Measurements from ENCODE around the gene SEC16A. TPM values are rescaled to one million over a fixed set of nuclear protein-coding genes. Genes with fewer than 3 reads are reported as not detected.

Gene SEC16A
- total and polyA plus RNA-seq, 3 donors from 2014 or later, result 67.8 to 103 (median 90.4) TPM

DNA sequence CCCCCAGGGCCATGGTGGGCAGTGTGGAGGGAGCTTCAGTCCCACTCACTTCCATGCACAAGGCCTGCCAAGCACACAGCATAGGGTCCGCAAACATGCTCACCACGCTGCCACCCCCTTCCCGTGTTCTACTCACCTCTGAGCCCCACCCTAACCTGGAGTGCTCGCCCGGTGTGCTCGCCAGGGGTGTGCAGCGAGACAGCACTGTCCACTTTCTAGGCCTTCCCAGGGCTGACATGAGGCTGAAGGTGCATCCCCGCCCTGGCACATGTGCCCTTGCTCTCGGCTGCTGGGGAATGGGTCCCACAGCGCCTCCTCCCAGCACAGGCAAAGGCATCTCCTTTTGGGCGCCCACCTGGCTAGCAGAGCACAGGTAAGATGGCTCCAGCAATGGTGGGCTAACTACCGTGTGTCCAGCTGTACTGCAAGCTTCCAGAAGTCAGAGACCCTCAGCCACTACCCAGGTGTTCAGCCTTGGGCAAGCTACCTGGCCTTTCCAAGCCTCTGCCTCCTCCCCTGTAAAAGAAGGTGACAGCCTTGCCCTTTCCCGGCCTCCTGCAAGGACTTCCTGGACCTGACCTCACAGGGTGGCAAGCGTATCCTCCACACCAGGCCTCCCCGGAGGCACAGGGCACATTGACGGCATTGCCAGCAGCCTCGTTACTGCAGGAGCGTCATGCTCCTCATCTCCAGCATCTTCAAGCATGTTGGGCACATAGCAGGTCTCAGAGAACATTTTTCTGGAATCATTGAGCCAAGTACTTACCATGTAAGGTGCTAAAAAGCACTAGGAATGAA, 4.2 kb upstream of the SEC16A start:
- WGBS, 2 donors, result 87 to 96% methylated on average over 10 to 18 of the region's 18 CpGs
- no peaks in the 10 kb centered on the region for H3K27me3 ChIP-seq
- H3K27ac ChIP-seq, result no peak overlapping the region
- H3K9me3 ChIP-seq, result no peaks in the 10 kb centered on the region
- TF ChIP-seq POLR2A (IDR thresholded peaks at IDR 0.05), result no peak
- peaks cover 17% of the 10 kb centered on the region for H3K4me1 ChIP-seq
- no peak overlapping the region for H3K4me3 ChIP-seq
- H3K36me3 ChIP-seq (ENCODE audit: low read depth, missing control alignments), result no peaks in the 10 kb centered on the region
- intact Hi-C loops (cut with DNase I; ENCODE audit: low total_unique reads), result loop anchor here (5.0 kb wide), 1 partner anchor 140 kb away; no protein-coding TSS in a partner anchor
- no peak for DNase-seq

DNA sequence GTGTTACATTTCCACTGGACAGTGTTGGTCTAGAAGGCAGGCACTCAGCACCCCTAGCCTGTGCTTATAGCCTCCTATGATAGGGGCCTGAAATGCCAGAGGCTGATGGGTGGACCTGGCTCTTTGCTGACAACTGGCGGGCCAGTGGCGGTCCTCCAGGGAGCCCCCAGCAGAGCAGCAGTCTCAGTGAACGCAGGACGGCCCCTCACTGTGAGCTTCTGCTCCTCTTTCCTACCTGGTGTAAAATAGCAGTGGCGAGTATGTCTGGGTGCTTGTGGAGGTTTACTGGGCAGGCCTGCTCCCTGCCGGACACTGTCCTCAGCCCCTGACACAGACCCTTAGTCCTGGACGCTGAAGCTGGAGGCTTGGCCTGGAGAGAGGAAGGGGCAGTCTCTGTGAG, 3.3 kb upstream of the SEC16A start:
- Histone ChIP-seq H3K9me3 (no peaks in the 10 kb centered on the region), H3K4me3 (no peak overlapping the region), H3K27me3 (no peaks in the 10 kb centered on the region), H3K27ac (no peak overlapping the region), H3K36me3 (ENCODE audit: low read depth, missing control alignments) (no peaks in the 10 kb centered on the region), H3K4me1 (peaks cover 26% of the 10 kb centered on the region)
- 81 to 94% methylated on average over 6 to 7 of the region's 7 CpGs for WGBS, 2 donors
- no peak for DNase-seq
- TF ChIP-seq, protein P1, sequence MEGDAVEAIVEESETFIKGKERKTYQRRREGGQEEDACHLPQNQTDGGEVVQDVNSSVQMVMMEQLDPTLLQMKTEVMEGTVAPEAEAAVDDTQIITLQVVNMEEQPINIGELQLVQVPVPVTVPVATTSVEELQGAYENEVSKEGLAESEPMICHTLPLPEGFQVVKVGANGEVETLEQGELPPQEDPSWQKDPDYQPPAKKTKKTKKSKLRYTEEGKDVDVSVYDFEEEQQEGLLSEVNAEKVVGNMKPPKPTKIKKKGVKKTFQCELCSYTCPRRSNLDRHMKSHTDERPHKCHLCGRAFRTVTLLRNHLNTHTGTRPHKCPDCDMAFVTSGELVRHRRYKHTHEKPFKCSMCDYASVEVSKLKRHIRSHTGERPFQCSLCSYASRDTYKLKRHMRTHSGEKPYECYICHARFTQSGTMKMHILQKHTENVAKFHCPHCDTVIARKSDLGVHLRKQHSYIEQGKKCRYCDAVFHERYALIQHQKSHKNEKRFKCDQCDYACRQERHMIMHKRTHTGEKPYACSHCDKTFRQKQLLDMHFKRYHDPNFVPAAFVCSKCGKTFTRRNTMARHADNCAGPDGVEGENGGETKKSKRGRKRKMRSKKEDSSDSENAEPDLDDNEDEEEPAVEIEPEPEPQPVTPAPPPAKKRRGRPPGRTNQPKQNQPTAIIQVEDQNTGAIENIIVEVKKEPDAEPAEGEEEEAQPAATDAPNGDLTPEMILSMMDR (IDR thresholded peaks at IDR 0.05), result no peak
- TF ChIP-seq POLR2A (IDR thresholded peaks at IDR 0.05), result no peak
- intact Hi-C loops (cut with DNase I; ENCODE audit: low total_unique reads), result loop anchor here (5.0 kb wide), 1 partner anchor 141 kb away; no protein-coding TSS in a partner anchor

DNA sequence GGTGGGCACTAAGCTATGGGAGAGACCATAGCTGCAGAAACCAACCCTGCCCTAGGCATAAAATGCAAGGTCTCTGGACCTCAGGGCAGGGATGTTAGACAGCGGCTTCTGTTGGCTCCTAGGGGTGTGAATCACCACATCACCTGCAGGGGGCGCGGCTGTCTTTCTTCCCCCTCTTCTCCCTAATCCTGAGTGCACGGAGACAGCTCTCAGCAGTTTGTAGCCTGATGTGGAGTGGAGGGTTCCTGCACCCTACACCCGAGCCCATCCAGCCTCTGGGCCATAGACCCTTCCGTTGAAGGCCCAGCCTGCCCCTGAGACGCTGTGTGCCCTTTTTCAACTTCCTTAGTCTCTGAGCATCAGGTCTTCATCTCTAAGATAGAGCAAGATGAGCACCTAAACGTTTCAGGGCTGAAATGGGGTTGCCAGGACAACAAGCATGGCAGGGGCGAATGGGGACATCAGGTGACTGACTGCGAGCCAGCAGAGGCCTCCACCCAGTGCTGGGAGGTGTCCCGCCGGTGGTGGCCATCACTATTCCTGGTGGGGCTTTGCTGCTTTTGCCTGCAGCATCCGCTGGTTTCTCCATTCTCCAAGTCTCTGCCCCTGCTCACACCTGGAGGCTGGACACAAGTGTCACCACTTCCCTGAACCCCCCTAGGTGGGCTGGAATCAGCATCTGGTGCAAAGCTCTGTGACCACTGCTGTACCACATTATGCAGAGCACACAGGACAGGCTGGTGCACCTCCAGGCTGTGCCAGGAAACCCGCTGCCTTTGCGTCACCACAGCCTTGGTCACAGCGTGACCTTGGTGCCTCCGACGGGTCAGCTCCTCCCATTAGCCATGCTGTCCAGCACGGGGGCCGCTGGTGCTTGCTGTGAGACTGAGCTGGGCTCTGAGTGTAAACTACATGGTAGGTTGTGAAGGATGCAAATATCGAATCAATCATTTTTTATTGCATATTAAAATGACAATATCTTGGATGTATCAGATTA, 2.5 kb upstream of the SEC16A start:
- H3K9me3 ChIP-seq, result no peaks in the 10 kb centered on the region
- intact Hi-C loops (cut with DNase I; ENCODE audit: low total_unique reads), result loop anchor here (5.0 kb wide), 1 partner anchor 142 kb away; no protein-coding TSS in a partner anchor

DNA sequence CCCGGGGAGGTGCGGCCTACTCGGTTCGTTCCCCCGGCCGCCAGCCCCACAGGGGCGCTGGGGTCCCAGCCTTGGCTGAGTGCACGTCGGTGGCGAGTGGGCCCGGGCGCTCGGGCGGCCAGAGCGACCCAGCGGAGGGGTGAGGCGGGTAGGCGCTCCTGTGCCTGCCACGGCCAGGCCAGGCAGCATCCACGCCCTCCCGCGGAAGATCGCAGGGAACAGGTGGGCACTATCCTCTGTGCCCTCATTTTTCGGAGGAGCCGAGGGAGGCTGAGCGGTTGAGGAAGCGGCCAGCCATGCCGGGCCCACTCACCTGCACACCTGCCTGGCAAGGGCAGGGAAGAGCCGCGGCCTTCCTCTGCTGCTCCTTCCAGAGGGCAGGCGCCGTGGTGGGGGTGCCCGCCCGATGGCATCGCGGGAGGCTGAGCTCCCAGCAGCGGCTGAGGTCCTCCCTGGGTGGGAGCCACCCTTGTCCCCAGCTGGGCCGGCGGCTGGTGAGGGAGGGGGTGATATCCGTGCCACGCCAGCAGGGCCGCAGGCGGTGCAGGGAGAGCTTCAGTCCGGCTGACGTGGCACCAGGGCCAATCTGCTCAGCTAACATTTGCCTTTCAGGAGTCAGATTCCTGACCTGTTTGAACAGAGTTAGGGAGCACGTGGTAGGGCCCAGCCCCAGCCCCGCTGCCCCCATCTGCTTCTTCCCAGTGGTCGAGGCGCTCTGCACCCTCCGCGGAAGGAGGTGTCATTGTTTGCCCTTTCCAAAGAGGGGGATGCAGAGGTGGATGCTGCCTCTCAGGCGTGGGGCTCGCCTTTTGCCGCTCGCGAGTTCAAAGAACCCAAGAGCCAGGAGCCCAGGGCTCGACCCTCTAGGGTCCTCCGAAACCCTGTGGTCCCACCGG, 1.6 kb upstream of the SEC16A start:
- Histone ChIP-seq H3K4me1 (peaks cover 26% of the 10 kb centered on the region), H3K9me3 (no peaks in the 10 kb centered on the region), H3K27me3 (no peaks in the 10 kb centered on the region), H3K27ac (peak overlapping the region; percentile 97 to 100), H3K36me3 (ENCODE audit: low read depth, missing control alignments) (no peaks in the 10 kb centered on the region), H3K4me3 (peak overlapping the region; percentile 95 to 100)
- DNase-seq, result no peak
- TF ChIP-seq, protein P1 (IDR thresholded peaks at IDR 0.05), result no peak
- TF ChIP-seq POLR2A (IDR thresholded peaks at IDR 0.05), result no peak
- intact Hi-C loops (cut with DNase I; ENCODE audit: low total_unique reads), result loop anchor here (5.0 kb wide), 1 partner anchor 143 kb away; no protein-coding TSS in a partner anchor
- 27 to 30% methylated on average over 10 to 52 of the region's 59 CpGs for WGBS, 2 donors

More for the DNA sequence above, 2.5 kb upstream of the SEC16A start:
- H3K4me1 ChIP-seq, result peaks cover 26% of the 10 kb centered on the region
- H3K36me3 ChIP-seq (ENCODE audit: low read depth, missing control alignments), result no peaks in the 10 kb centered on the region
- no peak overlapping the region for H3K27ac ChIP-seq
- peak; percentile 92 for DNase-seq
- H3K27me3 ChIP-seq, result no peaks in the 10 kb centered on the region
- TF ChIP-seq POLR2A (IDR thresholded peaks at IDR 0.05), result no peak
- TF ChIP-seq, protein P1 (IDR thresholded peaks at IDR 0.05), result peak; percentile 84 to 92 (median 86)
- 40 to 56% methylated on average over 17 to 21 of the region's 21 CpGs for WGBS, 2 donors
- H3K4me3 ChIP-seq, result no peak overlapping the region
